ENCODE measurements around the gene HNRNPH1. TPM values are rescaled to one million over a fixed set of nuclear protein-coding genes. Genes with fewer than 3 reads are reported as not detected.

Gene HNRNPH1, protein sequence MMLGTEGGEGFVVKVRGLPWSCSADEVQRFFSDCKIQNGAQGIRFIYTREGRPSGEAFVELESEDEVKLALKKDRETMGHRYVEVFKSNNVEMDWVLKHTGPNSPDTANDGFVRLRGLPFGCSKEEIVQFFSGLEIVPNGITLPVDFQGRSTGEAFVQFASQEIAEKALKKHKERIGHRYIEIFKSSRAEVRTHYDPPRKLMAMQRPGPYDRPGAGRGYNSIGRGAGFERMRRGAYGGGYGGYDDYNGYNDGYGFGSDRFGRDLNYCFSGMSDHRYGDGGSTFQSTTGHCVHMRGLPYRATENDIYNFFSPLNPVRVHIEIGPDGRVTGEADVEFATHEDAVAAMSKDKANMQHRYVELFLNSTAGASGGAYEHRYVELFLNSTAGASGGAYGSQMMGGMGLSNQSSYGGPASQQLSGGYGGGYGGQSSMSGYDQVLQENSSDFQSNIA
- total RNA-seq: 566 and 654 TPM in 2 replicates

DNA sequence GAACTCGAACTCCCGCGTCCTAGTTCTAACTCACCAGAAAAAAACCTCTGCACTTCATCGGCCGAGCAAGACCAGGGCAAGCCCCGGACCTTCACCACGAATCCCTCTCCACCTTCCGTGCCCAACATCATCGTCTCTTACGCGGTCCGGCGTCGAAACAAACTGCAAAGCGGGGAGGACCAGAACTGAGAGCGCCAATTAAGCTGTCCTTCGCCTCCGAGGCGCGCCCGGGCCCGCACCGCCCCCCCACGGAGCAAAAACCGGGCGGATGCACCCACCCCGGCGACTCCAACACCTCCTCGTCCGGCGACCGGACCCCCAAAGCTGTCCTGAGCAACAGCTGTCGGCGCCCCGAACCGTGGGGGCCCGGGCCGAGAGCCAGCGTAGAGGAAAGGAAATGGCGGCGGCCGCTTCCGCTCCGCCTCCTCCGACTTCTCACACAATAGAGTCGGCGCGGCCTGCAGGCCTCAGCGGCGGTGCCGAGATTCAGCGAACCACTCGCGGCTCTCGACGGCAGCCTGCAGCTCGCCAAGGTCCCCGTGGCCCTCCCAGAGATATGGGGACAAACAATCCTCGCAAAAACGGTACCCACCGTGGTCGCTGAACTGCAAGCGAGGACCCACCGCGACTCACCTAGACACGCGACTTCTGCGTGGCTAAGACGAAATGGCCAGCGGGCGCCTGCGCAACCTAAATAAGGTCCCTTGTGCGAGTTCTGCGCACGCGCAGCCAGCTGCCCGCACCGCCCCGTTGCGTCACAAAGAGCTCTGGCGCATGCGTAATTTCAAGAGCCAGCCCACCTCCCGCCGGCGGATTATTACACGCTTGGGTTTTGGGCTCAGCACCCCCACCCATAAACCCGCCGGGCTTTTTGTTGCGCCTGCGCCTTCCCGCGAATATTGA lies at the start of gene HNRNPH1:
HNRNPH1 (minus strand) TSS at position 669 of the 903 bp plus-strand sequence; CDS start at position 131, 538 bp downstream.

Other genes starting within 250 kb of the HNRNPH1 start
- gene RUFY1, start 73.1 kb downstream of the HNRNPH1 start, total RNA-seq: 77.9 and 90.4 TPM in 2 replicates
- 0.12 TPM in 1 of 2 replicates, not detected in the other for gene CBY3, start 57.4 kb upstream of the HNRNPH1 start, total RNA-seq
- 907 and 914 TPM in 2 replicates for gene CANX, start 75.3 kb upstream of the HNRNPH1 start, total RNA-seq
- 4.4 and 6.7 TPM in 2 replicates for gene MAML1, start 109.2 kb upstream of the HNRNPH1 start, total RNA-seq
- gene LTC4S, start 170.3 kb upstream of the HNRNPH1 start, total RNA-seq: 6.1 and 6.6 TPM in 2 replicates
- gene MGAT4B, start 183.2 kb upstream of the HNRNPH1 start, total RNA-seq: 210 and 239 TPM in 2 replicates
- 620 and 903 TPM in 2 replicates for gene SQSTM1, start 197.2 kb upstream of the HNRNPH1 start, total RNA-seq
- 9.9 and 11.5 TPM in 2 replicates for gene MRNIP, start 235.1 kb upstream of the HNRNPH1 start, total RNA-seq

All from aortic smooth muscle cell (primary cell).